ENCODE measurements around the gene MBIP.

DNA sequence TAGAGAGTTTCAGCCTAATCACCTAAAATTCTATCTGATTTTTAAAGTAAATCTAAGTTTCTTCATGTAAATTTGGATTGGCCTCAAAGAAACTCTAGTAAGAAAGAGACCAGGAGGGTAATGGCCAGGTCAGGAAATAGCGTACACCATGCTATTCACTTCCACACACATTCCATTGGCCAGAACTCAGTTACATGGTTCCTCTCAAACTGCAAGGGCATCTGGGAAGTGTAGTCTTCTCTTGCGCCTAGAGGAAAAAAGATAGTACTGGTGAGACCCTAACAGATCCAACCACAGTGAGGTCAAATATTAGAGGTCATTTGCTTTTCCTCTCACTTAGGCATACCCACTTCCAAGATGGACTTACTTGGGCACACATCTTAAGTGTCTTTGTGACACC lies 39.1 kb downstream of the MBIP start:
- no peak for TF ChIP-seq POLR2A (IDR thresholded peaks at IDR 0.05; ENCODE audit: low read length)
- no peak for TF ChIP-seq GATA1 (IDR thresholded peaks at IDR 0.05; ENCODE audit: low read depth, low read length)

Data from erythroblast (primary cell).